ENCODE data around the gene SSC4D. TPM values are rescaled to one million over a fixed set of nuclear protein-coding genes. Genes with fewer than 3 reads are reported as not detected.

Gene SSC4D
- total RNA-seq, 1 donor from 2014 or later, result 22.4 TPM

- no peak for TF ChIP-seq CTCF (IDR thresholded peaks at IDR 0.05; ENCODE audit: unreplicated experiment)
- H3K4me1 Mint-ChIP-seq, result peaks cover 9% of the 10 kb centered on the region
- H3K36me3 Mint-ChIP-seq, result peaks cover 64% of the 10 kb centered on the region
- no peak overlapping the region for H3K27ac Mint-ChIP-seq
- no peaks in the 10 kb centered on the region for H3K27me3 Mint-ChIP-seq (ENCODE audit: low read depth)
- no peak overlapping the region for H3K4me3 Mint-ChIP-seq
- peaks cover 12% of the 10 kb centered on the region for H3K9me3 Mint-ChIP-seq
- no peak for DNase-seq (ENCODE audit: low spot score in 2 of 2, unreplicated experiment in 2 of 2)
These were observed 61.8 kb downstream of the SSC4D start for GRCh38 chr7:76347710-76348109.

DNA sequence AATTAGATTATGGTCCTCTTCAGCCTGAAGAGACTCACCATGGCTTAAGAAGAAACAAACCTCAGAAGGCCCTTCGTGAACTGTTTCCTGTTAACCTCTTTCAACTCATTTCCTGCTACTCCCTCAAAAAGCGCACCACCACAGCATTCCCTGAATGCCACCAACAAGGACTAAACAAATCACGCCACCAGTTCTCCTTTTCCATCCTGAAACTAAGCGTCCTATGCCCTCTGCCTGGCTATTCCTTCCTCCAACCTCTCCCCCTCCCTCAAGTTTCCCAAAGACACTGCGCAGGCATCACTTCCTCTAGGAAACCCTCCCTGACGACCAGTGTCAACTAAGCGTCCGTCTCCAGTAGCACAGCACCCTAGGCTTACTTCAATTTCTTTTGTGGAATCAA lies 62.7 kb downstream of the SSC4D start:
- H3K4me3 Mint-ChIP-seq, result no peak overlapping the region
- no peak for TF ChIP-seq CTCF (IDR thresholded peaks at IDR 0.05; ENCODE audit: unreplicated experiment)
- H3K9me3 Mint-ChIP-seq, result peaks cover 9% of the 10 kb centered on the region
- peaks cover 59% of the 10 kb centered on the region for H3K36me3 Mint-ChIP-seq
- H3K27ac Mint-ChIP-seq, result peak overlapping the region; percentile 32
- H3K27me3 Mint-ChIP-seq (ENCODE audit: low read depth), result no peaks in the 10 kb centered on the region
- no peak for DNase-seq (ENCODE audit: low spot score in 2 of 2, unreplicated experiment in 2 of 2)
- peaks cover 5% of the 10 kb centered on the region for H3K4me1 Mint-ChIP-seq

DNA sequence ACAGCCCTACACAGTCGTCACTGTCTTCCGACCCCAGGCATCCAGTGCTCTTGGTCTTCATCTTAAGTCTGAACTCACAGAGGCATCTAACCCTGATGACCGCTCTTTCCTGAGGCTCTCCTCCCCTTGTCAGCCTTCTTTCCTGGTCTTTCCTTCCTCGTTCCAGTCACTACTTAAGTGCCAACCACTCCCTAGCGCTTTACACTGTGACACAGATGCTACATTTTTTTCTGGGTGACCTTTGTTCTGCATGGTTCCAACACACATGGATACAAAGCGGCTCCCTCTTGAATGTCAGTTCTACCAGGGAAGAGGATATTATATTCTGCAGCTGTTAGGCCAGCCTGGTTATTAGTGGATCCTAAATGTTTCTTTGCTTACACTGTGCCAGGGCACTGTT lies 63.4 kb downstream of the SSC4D start:
- Mint-ChIP-seq H3K36me3 (peaks cover 53% of the 10 kb centered on the region), H3K9me3 (peaks cover 2% of the 10 kb centered on the region), H3K27me3 (ENCODE audit: low read depth) (no peaks in the 10 kb centered on the region), H3K4me3 (no peak overlapping the region), H3K4me1 (peaks cover 7% of the 10 kb centered on the region), H3K27ac (no peak overlapping the region)
- TF ChIP-seq CTCF (IDR thresholded peaks at IDR 0.05; ENCODE audit: unreplicated experiment), result no peak
- no peak for DNase-seq (ENCODE audit: low spot score in 2 of 2, unreplicated experiment in 2 of 2)

DNA sequence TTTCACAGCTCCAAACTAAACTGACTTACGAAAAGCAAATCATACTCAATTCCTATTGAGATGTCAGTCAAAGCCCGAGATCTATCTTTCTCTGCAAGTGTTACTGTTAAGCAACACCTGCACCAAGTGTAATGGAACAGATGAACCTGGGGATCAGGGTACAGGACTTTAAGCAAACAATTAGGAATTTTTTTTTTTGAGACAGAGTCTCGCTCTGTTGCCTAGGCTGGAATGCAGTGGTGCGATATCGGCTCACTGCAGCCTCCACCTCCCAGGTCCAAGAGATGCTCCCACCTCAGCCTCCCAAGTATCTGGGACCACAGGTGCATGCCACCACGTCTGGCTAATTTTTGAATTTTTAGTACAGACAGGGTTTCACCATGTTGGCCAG lies 65.6 kb downstream of the SSC4D start:
- no peaks in the 10 kb centered on the region for H3K27me3 Mint-ChIP-seq (ENCODE audit: low read depth)
- no peaks in the 10 kb centered on the region for H3K9me3 Mint-ChIP-seq
- DNase-seq (ENCODE audit: low spot score in 2 of 2, unreplicated experiment in 2 of 2), result no peak
- no peak overlapping the region for H3K27ac Mint-ChIP-seq
- H3K36me3 Mint-ChIP-seq, result peaks cover 49% of the 10 kb centered on the region
- H3K4me1 Mint-ChIP-seq, result peaks cover 13% of the 10 kb centered on the region
- TF ChIP-seq CTCF (IDR thresholded peaks at IDR 0.05; ENCODE audit: unreplicated experiment), result no peak
- H3K4me3 Mint-ChIP-seq, result no peak overlapping the region

- peaks cover 50% of the 10 kb centered on the region for H3K36me3 Mint-ChIP-seq
- H3K27ac Mint-ChIP-seq, result no peak overlapping the region
- no peaks in the 10 kb centered on the region for H3K27me3 Mint-ChIP-seq (ENCODE audit: low read depth)
- no peak for TF ChIP-seq CTCF (IDR thresholded peaks at IDR 0.05; ENCODE audit: unreplicated experiment)
- H3K9me3 Mint-ChIP-seq, result no peaks in the 10 kb centered on the region
- no peak overlapping the region for H3K4me3 Mint-ChIP-seq
- DNase-seq (ENCODE audit: low spot score in 2 of 2, unreplicated experiment in 2 of 2), result no peak
- H3K4me1 Mint-ChIP-seq, result peaks cover 13% of the 10 kb centered on the region
These were observed 66.1 kb downstream of the SSC4D start for GRCh38 chr7:76343294-76343930.

DNA sequence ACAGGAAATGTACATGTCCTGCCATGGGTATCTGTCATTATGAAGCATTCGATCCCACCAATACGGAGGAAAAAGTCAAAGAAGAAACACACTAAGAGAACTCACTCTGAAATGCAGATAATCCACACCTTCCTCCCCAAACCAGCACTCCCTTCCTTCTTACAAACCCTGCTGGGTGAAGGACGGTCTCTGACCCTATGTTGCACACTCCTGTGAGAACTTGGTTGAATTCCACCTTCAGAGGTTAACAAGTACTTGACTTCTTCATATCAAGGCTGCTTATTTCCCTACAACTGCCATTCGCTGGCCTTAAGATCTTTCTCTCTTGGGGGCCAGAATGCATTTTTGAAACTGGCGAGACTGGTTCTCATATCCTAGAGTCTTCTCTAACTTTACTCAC lies 67.3 kb downstream of the SSC4D start:
- H3K36me3 Mint-ChIP-seq, result peaks cover 51% of the 10 kb centered on the region
- H3K27ac Mint-ChIP-seq, result peak overlapping the region; percentile 27
- no peaks in the 10 kb centered on the region for H3K9me3 Mint-ChIP-seq
- no peaks in the 10 kb centered on the region for H3K27me3 Mint-ChIP-seq (ENCODE audit: low read depth)
- no peak overlapping the region for H3K4me3 Mint-ChIP-seq
- no peak for TF ChIP-seq CTCF (IDR thresholded peaks at IDR 0.05; ENCODE audit: unreplicated experiment)
- no peak for DNase-seq (ENCODE audit: low spot score in 2 of 2, unreplicated experiment in 2 of 2)
- peaks cover 13% of the 10 kb centered on the region for H3K4me1 Mint-ChIP-seq

Data from mesothelial cell of epicardium (in vitro differentiated cells).